WTC11 (cell line): ENCODE measurements around the gene BDH1. TPM values are rescaled to one million over a fixed set of nuclear protein-coding genes. Genes with fewer than 3 reads are reported as not detected.

Experiments
- ATAC-seq: fragments of 200-7000 bp; cut with Tn5 transposase; 2 replicates; pipeline ENCODE4 v1.10.0; 2021; ENCODE audit warnings: mild to moderate bottlenecking, moderate library complexity
- CTCF ChIA-PET: fragments of 300-600 bp; sonication (Branson Sonifier 250); formaldehyde crosslinking; loops from one replicate; lab custom pipeline; 2021; ENCODE audit warnings: antibody characterized with exemption; lab: Charles Lee
- POLR2A ChIA-PET: fragments of 350-600 bp; sonication (Branson Sonifier 250); formaldehyde crosslinking; loops from one replicate; lab custom pipeline; 2021; ENCODE audit warnings: antibody characterized with exemption; lab: Charles Lee
- DNase-seq: peaks from one replicate; pipeline ENCODE4 v3.0.0; 2021; ENCODE audit warnings: low spot score
- H3K27ac Mint-ChIP-seq: 2 replicates; pipeline ENCODE4 v1.8.0; 2021; ENCODE audit warnings: mixed read lengths
- H3K27me3 Mint-ChIP-seq: 2 replicates; pipeline ENCODE4 v1.8.0; 2021; ENCODE audit warnings: low read depth, mild to moderate bottlenecking, moderate library complexity, mixed read lengths
- H3K36me3 Mint-ChIP-seq: 2 replicates; pipeline ENCODE4 v1.8.0; 2021; ENCODE audit warnings: mixed read lengths
- H3K4me1 Mint-ChIP-seq: 2 replicates; pipeline ENCODE4 v1.8.0; 2022; ENCODE audit warnings: mixed read lengths
- H3K4me3 Mint-ChIP-seq: 2 replicates; pipeline ENCODE4 v1.8.0; 2021; ENCODE audit warnings: mild to moderate bottlenecking, moderate library complexity, mixed read lengths
- H3K9me3 Mint-ChIP-seq: 2 replicates; pipeline ENCODE4 v1.8.0; 2021; ENCODE audit warnings: mixed read lengths
- AFF4 ChIP-seq: sonication (generic); formaldehyde crosslinking; IDR thresholded peaks from 2 replicates; pipeline ENCODE4 v1.8.1; 2023; ENCODE audit warnings: mild to moderate bottlenecking, missing genetic modification reagents, borderline replicate concordance
- E2F1 ChIP-seq: sonication (generic); formaldehyde crosslinking; IDR thresholded peaks from 2 replicates; pipeline ENCODE4 v1.8.0; 2022; ENCODE audit warnings: mild to moderate bottlenecking, missing genetic modification reagents
- ERG ChIP-seq: fragments of 250-450 bp; sonication (Bioruptor Pico); IDR thresholded peaks from 2 replicates; pipeline ENCODE4 v1.8.0; 2021; ENCODE audit warnings: mild to moderate bottlenecking
- FOXK1 ChIP-seq: sonication (generic); formaldehyde crosslinking; IDR thresholded peaks from 2 replicates; pipeline ENCODE4 v1.8.0; 2022; ENCODE audit warnings: mild to moderate bottlenecking, moderate library complexity, missing genetic modification reagents
- GABPB1 ChIP-seq: sonication (generic); formaldehyde crosslinking; IDR thresholded peaks from 2 replicates; pipeline ENCODE4 v1.8.1; 2023; ENCODE audit warnings: mild to moderate bottlenecking, missing genetic modification reagents
- HMGA2 ChIP-seq: fragments of 250-450 bp; sonication (Bioruptor Pico); IDR thresholded peaks from 2 replicates; pipeline ENCODE4 v1.4.0; 2021; ENCODE audit warnings: mild to moderate bottlenecking, moderate library complexity
- IRF1 ChIP-seq: sonication (generic); formaldehyde crosslinking; IDR thresholded peaks from 2 replicates; pipeline ENCODE4 v1.8.0; 2023; ENCODE audit warnings: missing genetic modification reagents
- KAT7 ChIP-seq: sonication (generic); formaldehyde crosslinking; IDR thresholded peaks from 2 replicates; pipeline ENCODE4 v1.8.1; 2023; ENCODE audit warnings: missing genetic modification reagents, mild to moderate bottlenecking, borderline replicate concordance
- MLX ChIP-seq: sonication (generic); formaldehyde crosslinking; IDR thresholded peaks from 2 replicates; pipeline ENCODE4 v1.8.1; 2023; ENCODE audit warnings: mild to moderate bottlenecking, missing genetic modification reagents, moderate library complexity
- MYBL2 ChIP-seq: sonication (generic); formaldehyde crosslinking; IDR thresholded peaks from 2 replicates; pipeline ENCODE4 v1.8.1; 2023; ENCODE audit warnings: mild to moderate bottlenecking, moderate library complexity, missing genetic modification reagents
- PREB ChIP-seq: sonication (generic); formaldehyde crosslinking; IDR thresholded peaks from 2 replicates; pipeline ENCODE4 v1.8.1; 2022; ENCODE audit warnings: mild to moderate bottlenecking, missing genetic modification reagents, moderate library complexity, borderline replicate concordance
- SOX15 ChIP-seq: fragments of 250-450 bp; sonication (Bioruptor Pico); IDR thresholded peaks from 2 replicates; pipeline ENCODE4 v1.9.0; 2021; ENCODE audit warnings: mild to moderate bottlenecking
- STAT6 ChIP-seq: sonication (generic); formaldehyde crosslinking; conservative IDR thresholded peaks from 2 replicates; pipeline ENCODE4 v1.8.1; 2023; ENCODE audit warnings: mild to moderate bottlenecking, low read depth, missing genetic modification reagents, moderate library complexity
- TEAD4 ChIP-seq: sonication (generic); formaldehyde crosslinking; IDR thresholded peaks from 2 replicates; pipeline ENCODE4 v1.8.0; 2022; ENCODE audit warnings: mild to moderate bottlenecking, missing genetic modification reagents
- ZBTB43 ChIP-seq: sonication (generic); formaldehyde crosslinking; IDR thresholded peaks from 2 replicates; pipeline ENCODE4 v1.8.1; 2023; ENCODE audit warnings: mild to moderate bottlenecking, missing genetic modification reagents
- ZNF121 ChIP-seq: sonication (generic); formaldehyde crosslinking; IDR thresholded peaks from 2 replicates; pipeline ENCODE4 v1.8.0; 2023; ENCODE audit warnings: missing genetic modification reagents
- ZNF317 ChIP-seq: sonication (generic); formaldehyde crosslinking; IDR thresholded peaks from 2 replicates; pipeline ENCODE4 v1.8.1; 2023; ENCODE audit warnings: low read depth, mild to moderate bottlenecking, moderate library complexity, missing genetic modification reagents, borderline replicate concordance
- ZNF396 ChIP-seq: fragments of 250-450 bp; sonication (Bioruptor Pico); IDR thresholded peaks from 2 replicates; pipeline ENCODE4 v1.8.0; 2021; ENCODE audit warnings: mild to moderate bottlenecking, moderate library complexity, borderline replicate concordance
- ZNF423 ChIP-seq: fragments of 250-450 bp; sonication (Bioruptor Pico); IDR thresholded peaks from 2 replicates; pipeline ENCODE4 v2.1.2; 2022; ENCODE audit warnings: mild to moderate bottlenecking, moderate library complexity
- ZNF671 ChIP-seq: fragments of 250-450 bp; sonication (Bioruptor Pico); IDR thresholded peaks from 2 replicates; pipeline ENCODE4 v1.8.0; 2021; ENCODE audit warnings: mild to moderate bottlenecking
- total RNA-seq: library from RNA; stranded (reverse); gene quantifications from 3 replicates; pipeline ENCODE4 v1.2.3, GENCODE V29; 2021

Gene BDH1
- total RNA-seq, 1 experiment from 2014 or later = 26.8 TPM

- TF ChIP-seq MYBL2 = no peak
- no peak for TF ChIP-seq FOXK1
- TF ChIP-seq ZNF121 (CRISPR knock-in tag) = no peak
- TF ChIP-seq SOX15 (CRISPR knock-in tag) = no peak
- no peak for TF ChIP-seq ZNF317
- no peak for TF ChIP-seq ZNF396 (CRISPR knock-in tag)
- TF ChIP-seq ZBTB43 (CRISPR knock-in tag) = no peak
- no peak for TF ChIP-seq IRF1 (CRISPR knock-in tag)
- TF ChIP-seq ERG (CRISPR knock-in tag) = no peak
- TF ChIP-seq ZNF423 (CRISPR knock-in tag) = no peak
- no peak for TF ChIP-seq TEAD4 (CRISPR knock-in tag)
- TF ChIP-seq MLX = no peak
- no peak for TF ChIP-seq GABPB1 (CRISPR knock-in tag)
- TF ChIP-seq HMGA2 = no peak
- Mint-ChIP-seq H3K4me1 (peaks cover 31% of the 10 kb centered on the region), H3K27me3 (no peaks in the 10 kb centered on the region), H3K4me3 (no peak overlapping the region), H3K36me3 (peaks cover 3% of the 10 kb centered on the region), H3K27ac (no peak overlapping the region), H3K9me3 (no peaks in the 10 kb centered on the region)
- DNase-seq (no peak), ATAC-seq (no peak)
- CTCF ChIA-PET = interaction anchor here (2.1 kb wide), 1 partner anchor 10 kb away, joined by 8 read pairs; no protein-coding TSS in a partner anchor
- POLR2A ChIA-PET = no interaction called here
These were observed 44.6 kb downstream of the BDH1 start for GRCh38 chr3:197511130-197511529.

GRCh38 chr3:197510642-197511018, 45.1 kb downstream of the BDH1 start:
- ChIA-PET CTCF (interaction anchor here (1.3 to 1.7 kb wide), 7 partner anchors 10 to 85 kb away, joined by 3 to 6 read pairs (median 4); no protein-coding TSS in a partner anchor), POLR2A (interaction anchor here (0.7 kb wide), 1 partner anchor 10 kb away, joined by 6 read pairs; no protein-coding TSS in a partner anchor)
- Mint-ChIP-seq H3K27ac (no peak overlapping the region), H3K4me3 (no peak overlapping the region), H3K4me1 (peaks cover 28% of the 10 kb centered on the region), H3K9me3 (no peaks in the 10 kb centered on the region), H3K27me3 (no peaks in the 10 kb centered on the region), H3K36me3 (peaks cover 3% of the 10 kb centered on the region)
- ATAC-seq (no peak), DNase-seq (no peak)
- TF ChIP-seq STAT6 (CRISPR knock-in tag) (no peak), KAT7 (CRISPR knock-in tag) (no peak), AFF4 (CRISPR knock-in tag) (no peak), FOXK1 (no peak), PREB (no peak), GABPB1 (CRISPR knock-in tag) (no peak), ZNF671 (no peak), E2F1 (no peak)
